Measurements from ENCODE around the gene RPS6KB1.
A peak's percentile ranks its signal among the peaks of the same experiment; 100 is the strongest.
"Not testable (repeated sequence)": the region's sequence is repeated elsewhere in the genome, so short reads cannot be mapped to it uniquely, and the experiment has no call there.

The RPS6KB1 gene

DNA sequence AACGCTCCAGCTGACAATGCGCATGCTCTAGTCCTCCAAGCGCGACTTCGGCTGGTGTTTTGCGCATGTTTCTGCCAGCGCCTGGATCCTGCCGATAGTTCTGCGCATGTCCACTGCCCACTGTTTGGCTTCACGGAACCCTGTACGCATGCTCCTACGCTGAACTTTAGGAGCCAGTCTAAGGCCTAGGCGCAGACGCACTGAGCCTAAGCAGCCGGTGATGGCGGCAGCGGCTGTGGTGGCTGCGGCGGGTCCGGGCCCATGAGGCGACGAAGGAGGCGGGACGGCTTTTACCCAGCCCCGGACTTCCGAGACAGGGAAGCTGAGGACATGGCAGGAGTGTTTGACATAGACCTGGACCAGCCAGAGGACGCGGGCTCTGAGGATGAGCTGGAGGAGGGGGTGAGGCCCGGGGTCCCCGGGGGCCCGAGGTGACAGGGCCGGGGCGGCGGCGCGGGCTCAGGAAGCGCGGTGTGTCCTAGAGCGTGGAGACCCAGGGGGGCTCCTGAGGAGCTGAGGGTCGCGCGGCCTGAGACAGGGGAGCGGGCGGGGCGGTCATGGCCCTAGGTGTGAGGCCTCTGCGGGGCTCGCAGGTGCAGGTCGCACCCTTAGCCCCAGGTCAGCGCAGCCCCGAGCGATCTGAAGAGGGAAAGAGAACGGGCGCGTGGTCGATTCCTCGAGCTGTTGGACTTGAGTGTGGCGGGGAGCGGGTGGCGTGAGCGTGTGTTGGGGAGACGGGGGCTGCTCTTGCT is at the start of gene RPS6KB1, which contains the start of gene TUBD1:
Gene RPS6KB1, plus strand, starts transcription at position 198 of the 752 bp plus-strand sequence. Its CDS starts 64 bp downstream, at position 262.
Gene TUBD1, minus strand, starts transcription at position 20 of the 752 bp plus-strand sequence. CDS start 1,941 bp downstream, outside the sequence.
- peak; percentile 94 for DNase-seq (ENCODE audit: low read depth)

- DNase-seq (ENCODE audit: low read depth): no peak
Observed at GRCh38 chr17:59844884-59845594, 47.9 kb upstream of the RPS6KB1 start.

DNA sequence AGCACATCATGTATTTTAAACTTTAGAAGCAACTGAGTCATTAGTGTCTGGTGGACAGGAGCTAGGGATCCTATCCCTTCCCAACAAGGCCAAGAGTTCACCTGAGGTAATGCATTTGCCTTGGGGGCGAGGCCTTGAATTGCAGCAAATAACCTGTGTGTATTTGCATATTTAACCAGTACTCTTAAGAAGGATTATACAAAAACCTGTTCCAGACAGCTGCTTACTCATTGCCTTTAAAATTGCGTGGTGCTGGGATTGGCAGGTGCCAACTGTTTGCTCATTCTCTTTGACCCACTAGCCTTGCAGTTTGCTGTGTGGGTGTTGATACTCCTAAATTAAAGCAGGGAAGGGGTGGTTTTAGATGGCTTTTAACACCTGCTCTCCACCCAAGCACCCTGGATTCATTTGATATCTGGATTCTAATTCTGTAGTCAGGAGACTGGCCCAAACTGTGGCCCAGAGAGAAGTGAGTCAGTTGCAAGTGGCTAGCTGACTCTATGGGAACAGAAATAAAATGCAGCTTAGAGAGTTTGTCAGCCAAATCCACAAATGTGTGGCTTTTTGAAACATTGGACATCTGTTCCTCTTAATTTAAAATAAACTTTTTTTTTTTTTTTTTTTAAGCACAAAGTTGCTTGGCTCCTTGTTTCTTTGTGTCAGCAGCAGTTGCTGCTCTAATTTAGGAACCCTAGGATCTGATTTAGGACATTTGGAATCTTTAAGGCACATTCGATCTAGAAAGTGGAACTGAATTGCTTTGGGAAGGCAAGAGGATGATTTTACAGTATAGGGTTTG is 47.1 kb upstream of the RPS6KB1 start:
- DNase-seq (ENCODE audit: low read depth): no peak

DNA sequence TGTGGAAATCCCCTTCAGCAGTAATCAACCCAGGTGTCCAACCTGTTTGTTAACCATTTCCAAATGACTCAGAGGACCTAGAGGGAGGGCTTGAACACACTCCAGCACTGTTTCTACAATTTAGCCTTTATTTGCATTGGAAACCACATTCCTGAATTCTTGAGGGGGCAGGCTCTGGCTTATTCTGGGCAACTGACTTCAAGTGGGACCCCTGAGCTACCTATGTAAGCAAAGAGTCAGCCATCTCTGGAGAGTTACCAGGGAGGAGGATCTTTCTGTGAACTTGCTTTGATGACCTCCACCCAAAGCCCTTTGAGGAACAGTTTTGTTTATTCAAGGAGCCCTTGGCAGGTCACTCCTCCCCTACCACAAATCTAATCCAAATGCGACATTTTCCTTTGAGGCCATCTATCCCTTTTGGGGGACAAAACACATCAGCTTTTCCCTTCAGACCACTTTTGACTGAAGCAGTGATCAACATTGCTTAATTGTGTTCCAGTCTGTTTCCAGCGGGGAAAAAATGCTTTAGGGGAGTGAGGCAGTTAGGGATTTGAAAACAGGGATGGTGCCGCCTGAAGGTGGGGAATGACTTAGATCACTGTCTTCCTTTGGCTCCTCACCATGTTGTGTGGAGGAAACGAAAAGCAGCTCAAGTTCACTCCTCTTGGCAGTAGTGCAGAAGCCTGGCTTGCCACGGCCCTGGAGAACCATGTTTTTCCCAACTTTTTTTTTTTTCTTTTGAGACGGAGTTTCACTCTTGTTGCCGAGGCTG is 46.3 kb upstream of the RPS6KB1 start:
- no peak for DNase-seq (ENCODE audit: low read depth)

DNA sequence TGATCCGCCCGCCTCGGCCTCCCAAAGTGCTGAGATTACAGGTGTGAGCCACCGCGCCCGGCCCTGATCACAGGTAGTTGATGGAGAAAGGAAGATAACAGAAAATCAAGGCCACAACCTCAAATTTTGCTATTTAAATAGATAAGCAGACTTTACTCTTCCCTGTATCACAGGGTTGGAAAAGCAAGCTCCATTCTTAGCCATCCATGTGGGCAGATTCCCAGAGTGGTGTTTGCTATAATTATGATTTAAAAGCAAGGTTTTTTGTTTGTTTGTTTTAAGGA is 44.6 kb upstream of the RPS6KB1 start:
- no peak for DNase-seq (ENCODE audit: low read depth)

DNA sequence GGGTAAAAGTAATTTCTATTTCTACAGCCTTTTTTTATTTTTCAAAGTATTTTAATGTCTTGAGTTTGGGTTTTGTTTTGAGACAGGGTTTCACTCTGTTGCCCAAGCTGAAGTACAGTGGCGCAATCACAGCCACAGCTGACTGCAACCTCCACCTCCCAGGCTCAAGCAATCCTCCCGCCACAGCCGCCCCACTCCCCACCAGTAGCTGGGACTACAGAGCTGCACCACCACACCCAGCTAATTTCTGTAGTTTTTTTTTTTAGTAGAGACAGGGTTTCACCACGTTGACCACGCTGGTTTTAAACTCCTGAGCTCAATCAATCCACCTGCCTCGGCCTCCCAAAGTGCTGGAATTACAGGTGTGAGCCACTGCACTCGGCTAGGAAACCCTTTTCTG is 44.1 kb upstream of the RPS6KB1 start:
- DNase-seq (ENCODE audit: low read depth): no peak

DNA sequence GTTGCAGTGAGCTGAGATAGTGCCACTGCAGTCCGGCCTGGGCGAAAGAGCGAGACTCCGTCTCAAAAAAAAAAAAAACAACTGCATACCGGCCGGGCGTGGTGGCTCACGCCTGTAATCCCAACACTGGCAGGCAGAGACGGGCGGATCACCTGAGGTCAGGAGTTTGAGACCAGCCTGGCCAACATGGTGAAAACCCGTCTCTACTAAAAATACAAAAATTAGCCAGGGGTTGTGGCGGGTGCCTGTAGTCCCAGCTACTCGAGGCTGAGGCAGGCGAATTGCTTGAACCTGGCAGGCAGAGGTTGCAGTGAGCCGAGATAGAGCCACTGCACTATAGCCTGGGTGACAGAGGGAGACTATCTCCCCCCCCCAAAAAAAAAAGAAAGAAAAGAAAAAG is 42.6 kb upstream of the RPS6KB1 start:
- not testable (repeated sequence) for DNase-seq (ENCODE audit: low read depth)

- no peak for DNase-seq (ENCODE audit: low read depth)
Observed at GRCh38 chr17:59851439-59852375, 41.2 kb upstream of the RPS6KB1 start.

DNA sequence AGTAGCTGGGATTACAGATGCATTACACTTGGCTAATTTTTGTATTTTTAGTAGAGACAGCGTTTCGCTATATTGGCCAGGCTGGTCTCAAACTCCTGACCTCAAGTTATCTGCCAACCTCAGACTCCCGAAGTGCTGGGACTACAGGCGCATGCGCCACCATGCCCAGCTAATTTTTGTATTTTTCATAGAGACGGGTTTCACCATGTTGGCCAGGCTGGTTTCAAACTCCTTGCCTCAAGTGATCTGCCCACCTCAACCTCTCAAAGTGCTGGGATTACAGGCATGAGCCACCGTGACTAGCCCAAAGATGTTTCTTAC is 40.1 kb upstream of the RPS6KB1 start:
- not testable (repeated sequence) for DNase-seq (ENCODE audit: low read depth)

- no peak for DNase-seq (ENCODE audit: low read depth)
Observed at GRCh38 chr17:59853168-59853918, 39.6 kb upstream of the RPS6KB1 start.

DNA sequence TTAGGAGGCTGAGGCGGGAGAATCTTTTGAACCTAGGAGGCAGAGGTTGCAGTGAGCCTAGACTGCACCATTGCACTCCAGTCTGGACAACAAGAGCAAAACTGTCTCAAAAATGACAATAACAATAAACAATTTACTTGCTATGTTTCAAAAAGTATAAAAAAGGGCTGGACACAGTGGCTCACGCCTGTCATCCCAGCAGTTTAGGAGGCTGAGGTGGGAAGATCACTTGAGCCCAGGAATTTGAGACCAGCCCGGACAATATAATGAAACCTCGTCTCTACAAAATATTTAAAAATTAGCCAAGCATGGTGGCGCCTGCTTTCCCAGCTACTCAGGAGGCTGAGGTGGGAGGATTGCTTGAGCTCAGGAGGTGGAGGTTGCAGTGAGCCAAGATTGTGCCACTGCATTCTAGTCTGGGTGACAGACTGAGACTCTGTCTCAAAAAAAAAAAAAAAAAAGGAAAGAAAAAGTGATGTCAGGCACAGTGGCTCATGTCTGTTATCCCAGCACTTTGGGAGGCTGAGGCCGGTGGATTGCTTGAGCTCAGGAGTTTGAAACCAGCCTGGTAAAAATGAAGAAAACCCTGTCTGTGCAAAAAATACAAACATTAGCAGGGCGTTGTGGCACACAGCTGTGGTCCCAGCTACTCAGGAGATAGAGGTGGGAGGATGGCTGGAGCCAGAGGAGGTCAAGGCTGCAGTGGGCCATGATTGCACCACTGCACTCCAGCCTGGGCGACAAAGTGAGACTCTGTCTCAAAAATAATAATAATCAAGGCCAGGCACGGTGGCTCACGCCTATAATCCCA is 38.8 kb upstream of the RPS6KB1 start:
- DNase-seq (ENCODE audit: low read depth): not testable (repeated sequence)

DNA sequence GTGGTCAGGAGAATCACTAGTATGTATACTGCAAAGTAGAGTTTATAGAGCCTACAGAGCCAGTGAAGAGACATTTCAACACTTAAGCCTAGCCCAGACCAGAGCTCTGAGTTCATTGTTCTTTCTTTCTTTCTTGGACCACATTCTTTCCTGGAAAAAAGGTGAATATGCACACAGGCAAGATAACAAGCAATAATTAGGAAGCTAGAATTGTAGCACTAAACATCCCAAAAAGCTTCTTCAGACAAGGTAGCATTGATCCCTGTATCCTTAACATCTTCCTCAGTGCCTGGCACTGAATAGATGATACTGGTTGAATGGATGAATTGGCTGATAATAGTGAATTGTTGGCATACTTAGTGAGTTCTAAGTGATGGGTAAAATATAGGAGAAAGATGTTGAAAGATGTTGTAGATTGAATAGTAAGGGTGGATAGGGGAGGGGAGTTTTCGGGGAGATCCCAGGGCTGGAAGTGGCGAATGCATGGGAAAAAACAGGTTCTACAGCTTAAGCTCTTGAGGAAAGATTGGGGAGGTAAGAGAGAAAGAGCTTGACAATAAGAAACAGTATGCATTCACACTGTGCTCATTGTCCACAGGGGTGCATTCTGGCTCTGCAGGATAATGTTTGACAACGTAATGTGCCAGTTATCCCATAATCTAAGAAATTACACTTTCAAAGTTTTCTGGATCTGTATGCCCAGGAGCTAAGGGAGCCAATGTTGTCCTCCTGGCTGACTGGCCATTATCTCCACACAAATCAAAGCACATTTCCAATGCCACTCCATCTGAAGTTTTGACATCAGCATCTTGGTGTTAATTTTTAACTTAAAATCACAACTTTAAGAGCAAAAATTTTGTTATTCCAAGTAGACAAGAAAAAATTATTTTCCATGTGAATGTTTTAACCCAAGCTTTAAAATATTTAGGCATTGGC is 35.8 kb upstream of the RPS6KB1 start:
- DNase-seq (ENCODE audit: low read depth): no peak

GRCh38 chr17:59858167-59858816 is 34.6 kb upstream of the RPS6KB1 start:
- DNase-seq (ENCODE audit: low read depth): no peak

DNA sequence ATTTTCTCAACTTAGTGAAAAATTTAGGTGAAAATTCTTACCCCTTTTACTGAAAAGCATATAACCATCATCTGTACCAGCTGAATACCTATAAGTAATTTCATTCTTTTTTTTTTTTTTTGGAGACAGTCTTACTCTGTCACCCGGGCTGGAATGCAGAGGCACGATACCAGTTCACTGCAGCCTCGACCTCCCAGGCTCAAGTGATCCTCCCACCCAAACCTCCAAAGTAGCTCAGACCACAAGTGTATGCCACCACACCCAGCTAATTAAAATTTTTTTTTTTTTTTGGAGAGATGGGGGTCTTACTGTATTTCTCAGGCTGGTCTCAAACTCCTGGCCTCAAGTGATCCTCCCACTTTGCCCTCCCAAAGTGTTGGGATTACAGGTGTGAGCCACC is 34.0 kb upstream of the RPS6KB1 start:
- no peak for DNase-seq (ENCODE audit: low read depth)

GRCh38 chr17:59859444-59860025 is 33.4 kb upstream of the RPS6KB1 start:
- no peak for DNase-seq (ENCODE audit: low read depth)

DNA sequence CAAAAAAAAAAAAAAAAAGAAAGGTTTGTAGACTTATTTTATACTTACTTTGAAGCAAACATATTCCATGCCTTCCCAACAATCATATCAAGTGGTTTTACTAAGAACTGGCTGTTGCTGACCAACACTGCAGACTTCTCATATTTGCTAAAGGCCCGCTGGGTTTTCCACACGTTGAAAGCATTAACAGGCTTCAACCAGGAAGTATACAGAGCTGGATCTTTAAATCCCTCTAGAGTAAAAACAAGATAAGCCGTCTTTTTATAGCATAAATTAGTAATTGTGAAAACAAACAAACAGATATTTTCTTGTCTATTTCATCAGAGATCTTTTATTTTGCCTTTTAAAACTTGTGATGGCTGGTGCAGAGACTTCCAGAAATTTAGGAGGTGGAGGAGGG is 29.3 kb upstream of the RPS6KB1 start:
- no peak for DNase-seq (ENCODE audit: low read depth)

DNA sequence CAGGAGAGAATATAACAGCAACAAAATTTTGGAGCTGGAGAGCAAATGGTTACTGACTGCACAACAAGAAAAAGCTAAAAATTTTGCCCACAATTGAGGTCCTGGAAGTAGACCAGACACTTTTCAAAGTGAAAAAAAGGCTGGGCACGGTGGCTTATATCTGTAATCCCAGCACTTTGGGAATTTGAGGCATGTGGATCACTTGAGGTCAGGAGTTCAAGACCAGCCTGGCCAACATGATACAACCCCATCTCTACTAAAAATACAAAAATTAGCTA is 23.0 kb upstream of the RPS6KB1 start:
- no peak for DNase-seq (ENCODE audit: low read depth)

- DNase-seq (ENCODE audit: low read depth): no peak
Observed at GRCh38 chr17:59870482-59870881, 22.4 kb upstream of the RPS6KB1 start.
